Caco-2 (cell line): ENCODE results near the gene TMEM63B. TPM values are rescaled to one million over a fixed set of nuclear protein-coding genes. Genes with fewer than 3 reads are reported as not detected.

Experiments used
- BruUV-seq: library from RNA; stranded (reverse); fragments of 400-500 nt; replicated peaks from 2 replicates; lab custom pipeline; 2021; lab: Mats Ljungman, UMichigan
- CTCF ChIA-PET: fragments of 300-600 bp; sonication (Branson Sonifier 250); formaldehyde crosslinking; loops from one replicate; lab custom pipeline; 2022; ENCODE audit warnings: antibody characterized with exemption; lab: Charles Lee
- POLR2A ChIA-PET: fragments of 300-600 bp; sonication (Branson Sonifier 250); formaldehyde crosslinking; loops from one replicate; lab custom pipeline; 2022; ENCODE audit warnings: antibody characterized with exemption; lab: Charles Lee
- DNase-seq, 2 experiments: peaks; one replicate each; pipeline versions ENCODE4 v3.0.0 to v3.0.0-alpha.2; 2020 to 2022
- H3K27me3 ChIP-seq: replicated peaks from 2 replicates; pipeline ENCODE4 v1.6.0; 2011; ENCODE audit warnings: low read length; ENCODE audit not compliant: control insufficient read depth, insufficient read depth
- H3K36me3 ChIP-seq: 2 replicates; pipeline ENCODE4 v1.5.1; 2011; ENCODE audit warnings: low read length; ENCODE audit not compliant: control insufficient read depth, insufficient read depth
- H3K4me1 ChIP-seq: fragments of 250-450 bp; sonication (Bioruptor Pico); 2 replicates; pipeline ENCODE4 v1.5.1; 2020; ENCODE audit warnings: mild to moderate bottlenecking
- H3K4me3 ChIP-seq: 2 replicates; pipeline ENCODE4 v1.5.1; 2011; ENCODE audit warnings: low read depth, mild to moderate bottlenecking, control low read depth, low read length
- H3K9me3 ChIP-seq: fragments of 250-450 bp; sonication (Bioruptor Pico); 2 replicates; pipeline ENCODE4 v1.5.1; 2020; ENCODE audit warnings: mild to moderate bottlenecking, moderate library complexity
- H3K27ac Mint-ChIP-seq: one replicate; pipeline ENCODE4 v1.8.0; 2022; ENCODE audit warnings: mixed read lengths; ENCODE audit not compliant: unreplicated experiment
- H3K27me3 Mint-ChIP-seq: one replicate; pipeline ENCODE4 v1.8.0; 2022; ENCODE audit warnings: mixed read lengths; ENCODE audit not compliant: insufficient read depth, unreplicated experiment
- H3K36me3 Mint-ChIP-seq: one replicate; pipeline ENCODE4 v1.8.0; 2022; ENCODE audit warnings: mild to moderate bottlenecking, mixed read lengths; ENCODE audit not compliant: insufficient read depth, unreplicated experiment
- H3K4me1 Mint-ChIP-seq: one replicate; pipeline ENCODE4 v1.8.0; 2022; ENCODE audit warnings: low read depth, mixed read lengths; ENCODE audit not compliant: unreplicated experiment
- H3K4me3 Mint-ChIP-seq: one replicate; pipeline ENCODE4 v1.8.0; 2022; ENCODE audit warnings: mild to moderate bottlenecking, moderate library complexity, mixed read lengths; ENCODE audit not compliant: unreplicated experiment
- H3K9me3 Mint-ChIP-seq: one replicate; pipeline ENCODE4 v1.8.0; 2022; ENCODE audit warnings: mixed read lengths; ENCODE audit not compliant: unreplicated experiment
- CTCF ChIP-seq, 2 experiments: fragments of 200-600 bp in 1 of 2; IDR thresholded peaks; 1 replicate in 1 of 2; 2 replicates in 1 of 2; pipeline versions ENCODE4 v1.5.1 to v1.8.0; 2011 to 2022; ENCODE audit warnings: antibody characterized with exemption in 1 of 2, control low read depth in 1 of 2, inconsistent platforms in 1 of 2, low read depth in 1 of 2, low read length in 1 of 2, mild to moderate bottlenecking in 1 of 2, moderate library complexity in 1 of 2; ENCODE audit not compliant: insufficient read depth in 1 of 2, severe bottlenecking in 1 of 2, unreplicated experiment in 1 of 2
- intact Hi-C: fragments of 100-400 bp; cut with micrococcal nuclease; formaldehyde crosslinking; loops from one replicate; pipeline ENCODE4 v1.10.0; 2022; ENCODE audit not compliant: unreplicated experiment
- total RNA-seq: library from RNA; stranded (reverse); gene quantifications from 2 replicates; pipeline ENCODE4 v1.2.3, GENCODE V29; 2022

Gene TMEM63B
- total RNA-seq, 1 experiment from 2014 or later = 28.2 TPM

GRCh38 chr6:44133981-44134711 is 6.8 kb downstream of the TMEM63B start:
- H3K4me3 Mint-ChIP-seq = no peak overlapping the region
- peaks cover 5% of the 10 kb centered on the region for H3K36me3 Mint-ChIP-seq
- no peak overlapping the region for H3K4me3 ChIP-seq
- H3K36me3 ChIP-seq = no peaks in the 10 kb centered on the region; the same call in 1 of the 2 replicates
- no peaks in the 10 kb centered on the region for H3K9me3 Mint-ChIP-seq
- ChIA-PET POLR2A (interaction anchor here (0.6 to 1.0 kb wide), 3 partner anchors 22 to 35 kb away, joined by 3 to 7 read pairs (median 4); no protein-coding TSS in a partner anchor), CTCF (interaction anchor here (0.6 to 1.2 kb wide), 3 partner anchors 34 to 248 kb away, joined by 3 to 6 read pairs (median 3); no protein-coding TSS in a partner anchor)
- H3K4me1 ChIP-seq = peaks cover 10% of the 10 kb centered on the region
- no peaks in the 10 kb centered on the region for H3K27me3 Mint-ChIP-seq
- no TSS peak for BruUV-seq
- TF ChIP-seq CTCF (IDR thresholded peaks at IDR 0.05; ENCODE audit: insufficient read depth in 1 of 2, low read depth in 1 of 2, low read length in 1 of 2, severe bottlenecking in 1 of 2, unreplicated experiment in 1 of 2) = no peak
- H3K27ac Mint-ChIP-seq = peak overlapping the region; percentile 60
- H3K27me3 ChIP-seq = no peaks in the 10 kb centered on the region
- H3K9me3 ChIP-seq = no peaks in the 10 kb centered on the region
- intact Hi-C loops = loop anchor here (1.0 kb wide), 1 partner anchor 38 kb away; no protein-coding TSS in a partner anchor
- H3K4me1 Mint-ChIP-seq = peaks cover 29% of the 10 kb centered on the region
- no peak for DNase-seq

- Histone ChIP-seq H3K27me3 (no peaks in the 10 kb centered on the region), H3K9me3 (no peaks in the 10 kb centered on the region), H3K4me3 (no peak overlapping the region), H3K4me1 (peaks cover 10% of the 10 kb centered on the region), H3K36me3 (no peaks in the 10 kb centered on the region; the same call in 1 of the 2 replicates)
- no TSS peak for BruUV-seq
- H3K4me1 Mint-ChIP-seq = peaks cover 29% of the 10 kb centered on the region
- ChIA-PET CTCF (interaction anchor here (1.1 kb wide), 1 partner anchor 88 kb away, joined by 3 read pairs; the partner anchor contains the start of gene SLC29A1), POLR2A (no interaction called here)
- no peaks in the 10 kb centered on the region for H3K27me3 Mint-ChIP-seq
- intact Hi-C loops = no loop called here
- H3K27ac Mint-ChIP-seq = no peak overlapping the region
- TF ChIP-seq CTCF (IDR thresholded peaks at IDR 0.05; ENCODE audit: insufficient read depth in 1 of 2, low read depth in 1 of 2, low read length in 1 of 2, severe bottlenecking in 1 of 2, unreplicated experiment in 1 of 2) = no peak
- no peak overlapping the region for H3K4me3 Mint-ChIP-seq
- peaks cover 5% of the 10 kb centered on the region for H3K36me3 Mint-ChIP-seq
- H3K9me3 Mint-ChIP-seq = no peaks in the 10 kb centered on the region
- no peak for DNase-seq
These were observed 7.9 kb downstream of the TMEM63B start for GRCh38 chr6:44135173-44135758.

- Histone ChIP-seq H3K9me3 (no peaks in the 10 kb centered on the region), H3K4me1 (peaks cover 10% of the 10 kb centered on the region), H3K27me3 (no peaks in the 10 kb centered on the region), H3K36me3 (no peaks in the 10 kb centered on the region; the same call in 1 of the 2 replicates), H3K4me3 (no peak overlapping the region)
- Mint-ChIP-seq H3K4me3 (no peak overlapping the region), H3K27me3 (no peaks in the 10 kb centered on the region), H3K27ac (no peak overlapping the region), H3K4me1 (peaks cover 29% of the 10 kb centered on the region), H3K9me3 (no peaks in the 10 kb centered on the region), H3K36me3 (peaks cover 6% of the 10 kb centered on the region)
- POLR2A ChIA-PET = no interaction called here
- intact Hi-C loops = no loop called here
- TF ChIP-seq CTCF (IDR thresholded peaks at IDR 0.05; ENCODE audit: insufficient read depth in 1 of 2, low read depth in 1 of 2, low read length in 1 of 2, severe bottlenecking in 1 of 2, unreplicated experiment in 1 of 2) = no peak
- BruUV-seq = no TSS peak
- DNase-seq = no peak
- CTCF ChIA-PET = interaction anchor here (1.1 kb wide), 1 partner anchor 87 kb away, joined by 3 read pairs; the partner anchor contains the start of gene SLC29A1
These were observed 8.5 kb downstream of the TMEM63B start for GRCh38 chr6:44135875-44136274.
